Large intestine (tissue), 3 donors: Measurements from ENCODE around the gene NOXA1. TPM values are rescaled to one million over a fixed set of nuclear protein-coding genes. Genes with fewer than 3 reads are reported as not detected.

Experiments used
- DNase-seq, 2 donors: peaks; one replicate each; pipeline versions ENCODE4 v3.0.0 to v3.0.0-alpha.2; 2013
- H3K27ac ChIP-seq: one replicate; pipeline ENCODE4 v1.5.1; 2013; ENCODE audit warnings: low read length
- H3K27me3 ChIP-seq: 2 replicates; pipeline ENCODE4 v1.6.1; 2013; ENCODE audit warnings: low read length; ENCODE audit not compliant: control insufficient read depth, insufficient read depth
- H3K36me3 ChIP-seq: 2 replicates; pipeline ENCODE4 v1.6.1; 2013; ENCODE audit warnings: low read length; ENCODE audit not compliant: control insufficient read depth, insufficient read depth
- H3K4me1 ChIP-seq: one replicate; pipeline ENCODE4 v1.6.1; 2013; ENCODE audit warnings: low read length; ENCODE audit not compliant: control insufficient read depth, insufficient read depth
- H3K4me3 ChIP-seq: one replicate; pipeline ENCODE4 v1.5.1; 2013; ENCODE audit warnings: low read length
- H3K9me3 ChIP-seq: one replicate; pipeline ENCODE4 v1.6.1; 2013; ENCODE audit warnings: mild to moderate bottlenecking, low read depth, low read length, moderate library complexity; ENCODE audit not compliant: control insufficient read depth
- WGBS: methylation state at CpG from one replicate; pipeline ENCODE4 v1.1.5; 2013; ENCODE audit warnings: low lambda C conversion rate; ENCODE audit not compliant: insufficient coverage; 5-methylcytosine and 5-hydroxymethylcytosine counted together
- polyA plus RNA-seq: library from polyadenylated mRNA; unstranded; fragments of 120-200 nt; gene quantifications from one replicate; pipeline ENCODE4 v1.2.1, GENCODE V29; 2013

The NOXA1 gene
- polyA plus RNA-seq, 1 donor = 11.8 TPM

DNA sequence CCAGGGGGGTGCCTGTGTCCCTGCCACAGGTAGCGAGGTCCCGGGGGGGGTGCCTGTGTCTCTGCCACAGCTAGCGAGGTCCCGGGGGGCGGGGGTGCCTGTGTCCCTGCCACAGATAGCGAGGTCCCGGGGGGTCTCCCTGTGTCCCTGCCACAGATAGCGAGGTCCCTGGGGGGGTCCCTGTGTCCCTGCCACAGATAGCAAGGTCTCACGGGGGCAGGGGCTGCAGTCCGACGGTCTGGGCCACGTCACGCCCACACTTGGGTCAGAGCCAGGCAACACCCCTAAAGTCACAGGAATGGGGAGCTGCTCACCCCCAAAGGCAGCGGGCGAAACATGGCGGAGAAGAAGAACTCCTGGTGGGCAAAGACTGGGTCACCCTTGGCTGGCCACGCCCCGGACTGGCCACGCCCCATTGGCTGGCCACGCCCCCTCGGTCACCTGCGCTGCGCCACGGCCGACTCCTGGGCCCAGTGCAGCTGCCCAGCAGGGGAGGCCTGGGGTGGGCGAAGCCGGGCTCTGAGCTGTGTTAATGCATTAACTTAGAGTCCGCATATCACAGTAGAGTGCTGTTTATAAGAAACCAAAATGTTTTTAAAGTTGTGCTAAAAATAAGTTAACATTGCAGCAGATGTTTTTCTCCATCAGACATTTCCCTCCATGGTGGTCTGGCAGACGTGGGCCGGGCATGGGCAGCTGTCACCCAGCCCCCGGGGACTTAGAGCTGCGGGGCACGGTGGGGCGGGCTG lies 7.0 kb downstream of the NOXA1 start:
- peaks cover 9% of the 10 kb centered on the region for H3K36me3 ChIP-seq
- no peaks in the 10 kb centered on the region for H3K9me3 ChIP-seq
- H3K27me3 ChIP-seq = no peaks in the 10 kb centered on the region
- no peak overlapping the region for H3K4me3 ChIP-seq
- no peak for DNase-seq
- H3K27ac ChIP-seq = no peak overlapping the region
- peaks cover 3% of the 10 kb centered on the region for H3K4me1 ChIP-seq
- WGBS = no CpG with 5 or more reads among the region's 34 CpGs

DNA sequence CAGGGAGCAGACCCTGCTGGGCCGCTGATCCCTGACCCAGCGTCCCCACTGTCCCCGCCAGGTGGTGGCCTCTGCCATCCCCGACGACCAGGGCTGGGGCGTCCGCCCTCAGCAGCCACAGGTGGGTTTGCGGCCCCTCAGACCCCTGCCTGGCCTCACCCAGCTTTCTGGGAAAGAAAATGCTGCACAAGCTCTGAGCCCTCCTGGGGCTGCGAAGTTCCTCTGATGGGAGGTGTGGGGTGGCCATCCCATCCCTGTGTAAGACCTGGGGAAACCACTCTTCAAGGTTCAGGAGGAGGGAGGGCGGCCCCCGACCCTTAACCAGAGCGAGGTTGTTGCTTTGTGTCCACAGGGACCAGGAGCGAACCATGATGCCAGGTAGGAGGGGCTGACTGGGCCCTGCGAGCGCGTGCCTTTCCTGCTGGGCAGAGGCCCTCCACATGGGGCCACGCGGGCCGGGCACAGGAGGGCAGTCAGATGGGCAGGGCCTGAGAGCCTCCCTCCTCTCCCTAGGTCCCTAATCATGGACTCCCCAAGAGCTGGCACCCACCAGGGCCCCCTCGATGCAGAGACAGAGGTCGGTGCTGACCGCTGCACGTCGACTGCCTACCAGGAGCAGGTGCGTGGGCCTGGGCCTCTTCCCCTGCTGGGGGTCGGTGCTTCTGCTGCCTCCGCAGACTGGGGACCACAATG lies 7.7 kb downstream of the NOXA1 start:
- Histone ChIP-seq H3K27ac (no peak overlapping the region), H3K4me3 (no peak overlapping the region), H3K36me3 (peaks cover 9% of the 10 kb centered on the region), H3K27me3 (no peaks in the 10 kb centered on the region), H3K9me3 (peaks cover 2% of the 10 kb centered on the region), H3K4me1 (no peaks in the 10 kb centered on the region)
- no CpG with 5 or more reads among the region's 27 CpGs for WGBS
- DNase-seq = no peak

DNA sequence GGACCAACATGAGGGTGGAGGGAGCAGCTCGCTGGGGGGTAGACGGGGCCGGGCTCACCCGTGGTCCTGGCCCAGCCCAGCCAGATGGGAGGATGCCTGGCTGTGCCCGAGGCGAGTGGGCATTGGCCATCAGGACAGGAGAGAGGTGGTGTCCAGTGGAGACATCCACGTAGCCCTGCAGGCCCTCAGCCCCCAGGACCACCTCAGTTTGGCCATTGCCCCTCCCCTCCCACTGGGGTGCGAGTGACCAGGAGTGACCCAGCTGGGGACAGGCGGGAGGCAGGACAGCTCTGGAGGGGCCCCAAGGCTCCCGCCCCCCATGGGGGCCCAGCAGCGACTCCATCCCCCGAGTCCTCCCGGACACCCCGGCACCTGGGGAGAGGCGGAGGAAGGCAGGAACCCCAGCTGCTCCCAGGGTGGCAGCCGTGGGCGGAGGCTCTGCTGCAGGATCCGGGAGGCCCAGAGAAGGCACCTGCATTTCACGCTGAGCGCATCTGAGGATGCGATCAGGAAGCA lies 8.3 kb downstream of the NOXA1 start:
- Histone ChIP-seq H3K9me3 (peaks cover 2% of the 10 kb centered on the region), H3K27ac (no peak overlapping the region), H3K4me1 (no peaks in the 10 kb centered on the region), H3K36me3 (peaks cover 9% of the 10 kb centered on the region), H3K27me3 (no peaks in the 10 kb centered on the region), H3K4me3 (no peak overlapping the region)
- no peak for DNase-seq
- no CpG with 5 or more reads among the region's 21 CpGs for WGBS

DNA sequence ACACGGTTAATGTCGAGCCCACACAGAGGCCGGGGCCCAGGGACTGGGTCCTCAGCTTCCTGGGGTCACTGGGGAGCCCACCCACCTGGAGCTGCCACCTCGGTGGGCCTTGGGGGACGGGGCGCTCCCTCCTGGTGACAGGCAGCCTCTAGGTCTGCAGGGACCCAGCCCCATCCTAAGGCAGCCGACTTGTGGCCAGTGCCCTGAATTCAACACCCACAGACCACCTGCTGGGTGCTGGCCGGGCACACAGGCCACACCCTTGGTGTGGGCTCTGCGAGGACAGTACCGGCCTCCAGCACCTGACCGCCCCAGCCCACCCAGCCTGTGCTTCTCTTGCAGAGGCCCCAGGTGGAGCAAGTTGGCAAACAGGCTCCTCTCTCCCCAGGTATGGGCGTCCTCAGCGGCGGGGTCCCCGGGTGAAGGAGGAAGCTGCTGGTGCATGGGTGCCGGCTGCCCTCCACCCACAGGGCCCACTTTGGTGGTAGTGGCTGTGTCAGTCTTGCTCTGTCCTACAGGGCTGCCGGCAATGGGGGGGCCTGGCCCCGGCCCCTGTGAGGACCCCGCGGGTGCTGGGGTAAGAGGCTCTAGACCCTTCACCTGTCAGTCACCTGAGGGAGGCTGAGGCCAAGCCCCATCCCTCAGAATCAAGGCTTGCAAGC lies 9.6 kb downstream of the NOXA1 start:
- Histone ChIP-seq H3K27me3 (no peaks in the 10 kb centered on the region), H3K27ac (no peak overlapping the region), H3K4me1 (no peaks in the 10 kb centered on the region), H3K36me3 (peaks cover 9% of the 10 kb centered on the region), H3K4me3 (no peak overlapping the region), H3K9me3 (peaks cover 2% of the 10 kb centered on the region)
- DNase-seq = no peak
- no CpG with 5 or more reads among the region's 20 CpGs for WGBS

DNA sequence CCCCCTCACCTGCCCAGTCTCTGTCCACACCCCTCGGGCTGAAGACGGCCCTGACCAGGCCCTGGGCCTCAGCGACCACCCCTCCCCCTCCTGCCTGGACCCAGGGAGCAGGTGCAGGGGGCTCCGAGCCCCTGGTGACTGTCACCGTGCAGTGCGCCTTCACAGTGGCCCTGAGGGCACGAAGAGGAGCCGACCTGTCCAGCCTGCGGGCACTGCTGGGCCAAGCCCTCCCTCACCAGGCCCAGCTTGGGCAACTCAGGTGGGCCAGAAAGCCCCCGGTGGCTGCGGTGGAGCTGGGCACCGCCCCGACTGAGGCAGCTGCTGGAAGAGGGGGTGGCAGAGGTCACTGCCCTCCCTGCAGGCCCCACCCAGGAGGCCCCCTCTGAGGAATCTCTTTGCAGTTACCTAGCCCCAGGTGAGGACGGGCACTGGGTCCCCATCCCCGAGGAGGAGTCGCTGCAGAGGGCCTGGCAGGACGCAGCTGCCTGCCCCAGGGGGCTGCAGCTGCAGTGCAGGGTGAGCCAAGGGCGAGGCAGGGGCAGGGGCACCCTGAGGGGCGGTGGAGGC lies 10.2 kb downstream of the NOXA1 start:
- WGBS = no CpG with 5 or more reads among the region's 19 CpGs
- peaks cover 2% of the 10 kb centered on the region for H3K9me3 ChIP-seq
- no peak overlapping the region for H3K27ac ChIP-seq
- no peak overlapping the region for H3K4me3 ChIP-seq
- no peaks in the 10 kb centered on the region for H3K27me3 ChIP-seq
- DNase-seq = no peak
- H3K36me3 ChIP-seq = peaks cover 9% of the 10 kb centered on the region
- no peaks in the 10 kb centered on the region for H3K4me1 ChIP-seq

DNA sequence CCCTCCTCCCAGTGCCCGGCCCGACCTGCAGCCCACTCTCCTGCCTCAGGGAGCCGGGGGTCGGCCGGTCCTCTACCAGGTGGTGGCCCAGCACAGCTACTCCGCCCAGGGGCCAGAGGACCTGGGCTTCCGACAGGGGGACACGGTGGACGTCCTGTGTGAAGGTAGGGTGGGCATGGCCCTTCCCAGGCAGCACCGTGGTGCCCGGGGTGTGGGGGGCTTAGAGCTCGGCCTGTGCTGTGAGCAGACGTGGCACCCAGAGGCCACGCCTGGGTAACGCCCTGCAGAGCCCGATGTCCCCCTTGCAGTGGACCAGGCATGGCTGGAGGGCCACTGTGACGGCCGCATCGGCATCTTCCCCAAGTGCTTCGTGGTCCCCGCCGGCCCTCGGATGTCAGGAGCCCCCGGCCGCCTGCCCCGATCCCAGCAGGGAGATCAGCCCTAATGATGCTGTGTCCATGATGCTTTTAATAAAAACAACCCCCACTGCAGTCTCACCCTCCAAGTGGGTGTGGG lies 10.8 kb downstream of the NOXA1 start:
- WGBS = no CpG with 5 or more reads among the region's 26 CpGs

DNA sequence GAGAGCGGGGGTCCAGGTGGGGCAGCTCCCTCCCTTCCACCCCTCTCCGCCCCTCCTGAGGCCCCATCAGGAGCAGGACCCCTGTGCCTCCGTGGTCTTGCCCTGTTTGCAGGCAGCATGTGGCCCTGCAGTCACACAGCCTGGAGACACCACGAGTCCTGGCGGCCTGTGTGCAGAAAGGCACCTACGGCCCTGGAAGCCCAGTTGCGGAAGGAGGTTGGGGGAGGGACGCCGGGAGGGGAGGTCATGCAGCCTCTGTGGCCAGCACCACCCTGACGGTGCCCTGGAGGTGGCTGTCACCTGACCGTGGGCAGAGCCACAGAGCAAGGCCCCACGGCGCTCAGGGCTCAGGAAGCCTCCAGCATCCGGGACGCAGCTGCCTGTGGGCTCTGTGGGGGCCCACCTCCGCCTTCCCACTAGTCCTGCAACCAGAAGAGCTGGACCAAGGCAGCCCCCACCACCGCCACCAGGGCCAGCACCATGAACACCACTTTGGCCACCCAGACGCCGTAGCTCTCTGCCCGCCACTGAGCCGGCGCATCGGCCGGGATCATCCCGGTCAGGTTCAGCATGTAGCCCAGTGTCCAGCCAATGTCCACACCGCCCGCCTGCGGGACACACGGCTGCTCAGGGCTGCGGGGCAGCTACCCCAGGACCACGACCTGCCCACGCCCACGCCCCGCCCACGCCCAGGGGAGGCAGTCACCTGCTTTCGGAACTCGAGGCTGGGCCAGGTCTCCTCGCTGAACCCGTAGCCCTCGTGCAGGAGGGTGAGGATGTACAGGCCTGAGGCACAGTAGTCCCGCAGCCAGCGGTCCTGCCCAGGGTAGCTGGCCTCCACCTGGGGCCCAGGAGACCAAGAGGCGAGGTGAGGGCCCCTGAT lies 11.5 kb downstream of the NOXA1 start:
- Histone ChIP-seq H3K27me3 (no peaks in the 10 kb centered on the region), H3K36me3 (peaks cover 9% of the 10 kb centered on the region), H3K4me3 (no peak overlapping the region), H3K9me3 (peaks cover 2% of the 10 kb centered on the region), H3K27ac (no peak overlapping the region), H3K4me1 (no peaks in the 10 kb centered on the region)
- no CpG with 5 or more reads among the region's 43 CpGs for WGBS
- DNase-seq = no peak

More for the DNA sequence above, 10.8 kb downstream of the NOXA1 start:
- no peaks in the 10 kb centered on the region for H3K27me3 ChIP-seq
- H3K27ac ChIP-seq = no peak overlapping the region
- H3K4me3 ChIP-seq = no peak overlapping the region
- H3K9me3 ChIP-seq = peaks cover 2% of the 10 kb centered on the region
- no peaks in the 10 kb centered on the region for H3K4me1 ChIP-seq
- peaks cover 9% of the 10 kb centered on the region for H3K36me3 ChIP-seq
- DNase-seq = no peak

DNA sequence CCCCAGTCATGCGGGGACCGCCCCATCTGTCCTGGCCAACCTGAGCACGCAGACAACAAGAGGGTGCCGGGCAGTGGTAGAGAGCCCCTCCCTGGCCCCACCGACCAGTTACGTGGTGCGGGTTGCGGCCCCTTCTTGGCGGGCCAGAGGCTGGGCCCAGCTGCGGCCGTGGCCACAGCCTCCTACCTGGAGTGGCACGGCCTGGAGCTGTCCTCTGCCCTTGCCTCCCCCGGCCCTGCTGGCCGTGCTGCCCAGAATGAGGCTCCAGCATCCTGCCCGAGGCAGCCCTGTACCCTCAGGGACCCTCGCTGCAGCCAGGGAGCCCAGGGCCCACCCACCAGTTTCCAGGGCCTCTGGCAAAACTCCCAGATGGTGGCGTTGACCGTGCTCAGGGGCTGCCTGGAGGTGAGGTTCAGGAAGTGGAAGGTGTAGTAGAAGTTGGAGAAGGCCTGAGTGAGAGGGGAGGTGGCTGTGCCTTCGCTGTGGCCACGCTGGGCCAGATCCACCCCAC lies 12.2 kb downstream of the NOXA1 start:
- no peaks in the 10 kb centered on the region for H3K4me1 ChIP-seq
- H3K9me3 ChIP-seq = peaks cover 2% of the 10 kb centered on the region
- no peak overlapping the region for H3K4me3 ChIP-seq
- no peak overlapping the region for H3K27ac ChIP-seq
- no peaks in the 10 kb centered on the region for H3K27me3 ChIP-seq
- WGBS = no CpG with 5 or more reads among the region's 20 CpGs
- H3K36me3 ChIP-seq = peaks cover 9% of the 10 kb centered on the region
- DNase-seq = no peak

DNA sequence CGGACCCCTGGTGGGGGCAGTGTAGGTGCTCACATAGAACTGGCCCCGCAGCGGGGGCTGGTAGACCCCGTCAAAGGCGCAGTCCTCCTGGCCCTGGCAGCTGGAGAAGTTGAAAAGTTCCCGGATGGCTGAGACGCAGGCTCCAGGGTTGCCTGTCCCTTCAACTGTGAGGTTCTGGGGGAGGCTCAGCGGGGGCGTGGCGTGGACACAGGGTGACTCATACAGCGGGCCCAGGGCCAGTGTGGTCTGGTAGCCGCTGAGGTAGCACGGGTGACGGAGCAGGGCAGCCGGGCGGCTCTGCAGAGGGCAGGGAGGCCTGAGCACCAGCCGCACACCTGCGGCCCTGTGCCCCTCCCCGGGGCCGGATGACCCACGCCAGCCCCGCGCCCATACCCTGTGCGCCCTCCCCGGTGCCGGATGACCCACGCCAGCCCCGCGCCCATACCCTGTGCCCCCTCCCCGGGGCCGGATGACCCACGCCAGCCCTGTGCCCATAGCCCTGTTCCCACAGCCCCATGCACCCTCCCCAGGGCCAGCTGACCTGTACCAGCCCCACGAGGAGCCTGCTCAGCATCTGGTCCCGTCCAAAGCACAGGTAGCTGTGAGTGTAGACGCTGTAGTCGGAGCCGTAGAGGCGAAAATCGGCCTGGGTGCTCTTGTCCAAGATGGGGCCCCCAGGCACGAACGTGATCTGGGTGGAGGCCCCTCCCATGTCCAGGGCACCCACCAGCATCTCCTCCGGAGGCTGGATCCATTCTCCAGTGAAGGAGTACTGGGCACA lies 13.0 kb downstream of the NOXA1 start:
- no CpG with 5 or more reads among the region's 42 CpGs for WGBS
- Histone ChIP-seq H3K27me3 (no peaks in the 10 kb centered on the region), H3K36me3 (peaks cover 3% of the 10 kb centered on the region), H3K27ac (no peak overlapping the region), H3K4me1 (no peaks in the 10 kb centered on the region), H3K9me3 (peaks cover 2% of the 10 kb centered on the region), H3K4me3 (no peak overlapping the region)
- no peak for DNase-seq
